ENCODE measurements around the gene MORN5. TPM values are rescaled to one million over a fixed set of nuclear protein-coding genes. Genes with fewer than 3 reads are reported as not detected.

Gene MORN5
- total RNA-seq, 1 donor from 2014 or later, result 0.64 TPM

DNA sequence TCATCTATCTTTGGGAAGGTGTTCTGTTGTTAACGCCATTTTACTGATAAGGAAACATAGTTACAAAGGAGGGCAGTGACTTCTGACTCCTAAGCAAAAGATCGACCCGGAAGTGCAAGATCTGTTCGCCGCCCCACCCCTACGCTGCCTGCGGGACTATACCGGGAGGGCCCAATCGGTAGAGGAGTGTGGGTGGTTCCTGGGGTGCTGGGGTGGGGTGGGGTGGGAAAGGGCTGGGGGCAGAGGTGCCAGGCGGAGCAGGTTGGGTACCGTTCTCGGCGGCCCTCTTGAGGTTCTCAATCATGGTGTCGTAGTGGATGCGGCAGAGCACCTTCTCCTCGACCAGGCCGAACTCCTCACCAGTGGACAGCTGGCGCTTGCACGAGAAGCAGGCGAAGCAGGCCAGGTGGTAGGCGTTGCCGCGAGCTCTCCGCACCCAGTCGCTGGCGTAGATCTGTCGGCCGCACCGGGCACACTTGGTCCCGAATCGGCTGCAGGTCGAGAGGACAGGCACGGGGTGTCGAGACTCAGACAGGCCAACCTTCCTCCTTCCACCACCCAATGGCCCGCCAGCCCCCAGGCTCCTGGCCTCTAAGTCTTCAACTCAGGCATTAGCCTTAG, 57.2 kb downstream of the MORN5 start:
- H3K4me3 Mint-ChIP-seq (ENCODE audit: unreplicated experiment), result peak overlapping the region; percentile 65
- peaks cover 36% of the 10 kb centered on the region for H3K27me3 Mint-ChIP-seq (ENCODE audit: unreplicated experiment)
- H3K27ac Mint-ChIP-seq (ENCODE audit: unreplicated experiment), result no peak overlapping the region
- DNase-seq (ENCODE audit: low spot score), result no peak
- H3K4me1 Mint-ChIP-seq (ENCODE audit: unreplicated experiment), result peaks cover 43% of the 10 kb centered on the region
- H3K36me3 Mint-ChIP-seq (ENCODE audit: low read depth, unreplicated experiment), result peaks cover 24% of the 10 kb centered on the region
- TF ChIP-seq, protein P1, sequence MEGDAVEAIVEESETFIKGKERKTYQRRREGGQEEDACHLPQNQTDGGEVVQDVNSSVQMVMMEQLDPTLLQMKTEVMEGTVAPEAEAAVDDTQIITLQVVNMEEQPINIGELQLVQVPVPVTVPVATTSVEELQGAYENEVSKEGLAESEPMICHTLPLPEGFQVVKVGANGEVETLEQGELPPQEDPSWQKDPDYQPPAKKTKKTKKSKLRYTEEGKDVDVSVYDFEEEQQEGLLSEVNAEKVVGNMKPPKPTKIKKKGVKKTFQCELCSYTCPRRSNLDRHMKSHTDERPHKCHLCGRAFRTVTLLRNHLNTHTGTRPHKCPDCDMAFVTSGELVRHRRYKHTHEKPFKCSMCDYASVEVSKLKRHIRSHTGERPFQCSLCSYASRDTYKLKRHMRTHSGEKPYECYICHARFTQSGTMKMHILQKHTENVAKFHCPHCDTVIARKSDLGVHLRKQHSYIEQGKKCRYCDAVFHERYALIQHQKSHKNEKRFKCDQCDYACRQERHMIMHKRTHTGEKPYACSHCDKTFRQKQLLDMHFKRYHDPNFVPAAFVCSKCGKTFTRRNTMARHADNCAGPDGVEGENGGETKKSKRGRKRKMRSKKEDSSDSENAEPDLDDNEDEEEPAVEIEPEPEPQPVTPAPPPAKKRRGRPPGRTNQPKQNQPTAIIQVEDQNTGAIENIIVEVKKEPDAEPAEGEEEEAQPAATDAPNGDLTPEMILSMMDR (IDR thresholded peaks at IDR 0.05; ENCODE audit: unreplicated experiment), result no peak
- H3K9me3 Mint-ChIP-seq (ENCODE audit: unreplicated experiment), result no peaks in the 10 kb centered on the region

DNA sequence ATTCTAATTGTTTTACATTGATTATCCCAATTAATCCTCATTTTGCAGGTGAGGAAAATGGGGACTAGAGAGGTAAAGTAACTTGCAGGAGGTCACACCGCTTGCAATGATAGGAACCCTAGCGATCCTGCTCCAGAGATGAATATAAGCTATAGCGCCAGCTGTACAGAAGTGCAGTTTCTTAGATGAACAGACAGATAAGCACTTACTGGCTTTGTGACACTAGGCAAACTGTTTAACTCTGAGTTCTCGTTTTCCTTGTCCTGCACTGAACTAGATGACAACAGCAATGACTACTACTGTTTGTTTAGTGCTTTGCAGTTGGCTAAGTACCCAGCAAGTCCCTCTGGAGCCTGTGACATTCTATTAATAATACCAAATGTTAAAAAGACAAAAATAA, 57.9 kb downstream of the MORN5 start:
- H3K4me1 Mint-ChIP-seq (ENCODE audit: unreplicated experiment), result peaks cover 49% of the 10 kb centered on the region

DNA sequence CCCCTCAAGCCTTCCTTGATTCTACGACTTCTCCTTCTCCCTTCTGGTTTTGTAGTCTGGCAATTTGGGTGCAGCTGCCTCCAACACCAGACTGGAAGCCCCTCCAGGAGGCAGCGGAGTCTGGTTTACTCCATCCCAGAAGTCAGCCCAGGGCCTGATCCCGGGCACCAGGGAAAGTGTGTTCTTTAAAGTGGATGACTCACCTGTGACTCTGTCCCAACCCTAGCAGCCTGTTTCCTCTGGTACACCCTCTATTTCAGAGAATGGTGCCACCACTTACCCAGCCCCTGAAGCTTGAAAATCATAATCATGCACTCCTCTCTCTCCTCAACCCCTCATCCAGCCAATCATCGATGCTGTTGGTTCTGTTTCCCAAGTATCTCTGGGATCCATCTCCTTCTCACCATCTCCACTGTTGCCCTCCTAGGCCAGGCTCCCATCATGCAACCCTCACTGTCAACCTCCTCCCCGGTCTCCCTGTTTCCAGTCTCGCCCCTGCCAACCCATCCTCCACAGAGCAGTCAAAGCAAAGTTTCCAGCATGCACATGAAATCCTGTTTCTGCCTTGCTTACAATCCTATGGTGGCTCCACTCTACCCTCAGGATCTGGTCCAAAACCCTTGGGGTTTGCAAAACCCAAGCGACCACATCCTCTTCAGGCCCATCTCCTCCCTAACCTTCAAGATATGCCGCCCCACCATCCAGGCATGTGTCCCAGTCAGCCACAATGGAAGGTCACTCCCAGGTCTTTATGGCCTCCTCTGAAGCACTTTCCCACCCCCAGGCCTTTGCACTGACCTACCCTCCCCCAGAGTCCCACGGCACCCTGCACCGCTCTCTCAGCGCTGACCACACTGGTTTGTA, 58.6 kb downstream of the MORN5 start:
- H3K27me3 Mint-ChIP-seq (ENCODE audit: unreplicated experiment), result peaks cover 34% of the 10 kb centered on the region
- TF ChIP-seq, protein P1 (IDR thresholded peaks at IDR 0.05; ENCODE audit: unreplicated experiment), result no peak
- H3K36me3 Mint-ChIP-seq (ENCODE audit: low read depth, unreplicated experiment), result peaks cover 20% of the 10 kb centered on the region
- peaks cover 55% of the 10 kb centered on the region for H3K4me1 Mint-ChIP-seq (ENCODE audit: unreplicated experiment)
- DNase-seq (ENCODE audit: low spot score), result no peak
- no peaks in the 10 kb centered on the region for H3K9me3 Mint-ChIP-seq (ENCODE audit: unreplicated experiment)
- H3K27ac Mint-ChIP-seq (ENCODE audit: unreplicated experiment), result peak overlapping the region; percentile 0
- H3K4me3 Mint-ChIP-seq (ENCODE audit: unreplicated experiment), result peak overlapping the region; percentile 29

More for the DNA sequence above, 57.9 kb downstream of the MORN5 start:
- TF ChIP-seq, protein P1 (IDR thresholded peaks at IDR 0.05; ENCODE audit: unreplicated experiment), result no peak
- H3K36me3 Mint-ChIP-seq (ENCODE audit: low read depth, unreplicated experiment), result peaks cover 24% of the 10 kb centered on the region
- no peak for DNase-seq (ENCODE audit: low spot score)
- no peak overlapping the region for H3K27ac Mint-ChIP-seq (ENCODE audit: unreplicated experiment)
- H3K9me3 Mint-ChIP-seq (ENCODE audit: unreplicated experiment), result no peaks in the 10 kb centered on the region
- H3K27me3 Mint-ChIP-seq (ENCODE audit: unreplicated experiment), result peaks cover 37% of the 10 kb centered on the region
- H3K4me3 Mint-ChIP-seq (ENCODE audit: unreplicated experiment), result no peak overlapping the region

DNA sequence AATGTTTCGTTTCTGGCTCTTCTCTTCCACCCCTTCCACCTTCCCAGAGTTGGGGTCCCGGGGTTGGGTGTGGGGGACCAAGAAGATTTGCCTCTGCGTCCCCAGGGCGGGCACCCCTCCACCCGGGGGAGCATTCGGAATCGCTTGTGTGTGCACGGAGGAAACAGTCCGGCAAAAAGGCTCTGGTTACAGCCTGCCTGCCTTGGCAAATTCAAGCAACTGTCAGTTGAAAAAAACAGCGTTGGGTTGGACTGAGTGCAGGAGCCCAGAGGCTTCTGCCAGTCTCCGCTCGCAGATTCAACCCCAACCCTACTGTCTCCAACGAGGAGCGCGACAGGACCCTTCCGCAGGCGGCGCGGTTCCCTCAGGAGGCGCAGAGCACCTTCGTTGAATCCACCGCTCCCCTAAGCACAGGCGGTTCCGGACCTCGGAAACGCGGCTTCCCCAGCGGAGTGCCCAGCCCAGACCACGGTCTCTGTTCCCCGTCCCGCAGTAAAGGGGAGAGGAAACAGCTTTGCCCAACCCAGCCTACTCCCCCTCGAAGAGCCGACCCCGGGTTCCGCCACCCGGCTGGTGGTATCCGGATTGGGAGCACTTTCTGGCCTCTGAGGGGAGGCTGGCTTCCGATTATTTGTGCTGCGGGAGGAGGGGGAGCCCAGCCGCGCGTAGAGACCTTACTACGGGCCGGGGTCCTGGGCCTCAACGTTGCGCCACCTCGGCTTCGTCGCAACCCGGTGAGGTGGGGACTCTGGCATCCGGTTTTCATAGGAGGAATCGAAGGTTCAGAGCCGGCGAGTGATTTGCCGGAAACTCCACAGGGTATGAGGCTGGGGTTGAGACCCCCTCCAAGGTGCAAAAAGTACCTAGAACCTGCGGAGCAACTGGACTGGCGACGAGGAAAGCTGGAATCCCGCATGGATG, 59.5 kb downstream of the MORN5 start:
- H3K27ac Mint-ChIP-seq (ENCODE audit: unreplicated experiment), result no peak overlapping the region
- H3K4me3 Mint-ChIP-seq (ENCODE audit: unreplicated experiment), result peak overlapping the region; percentile 80
- peaks cover 56% of the 10 kb centered on the region for H3K4me1 Mint-ChIP-seq (ENCODE audit: unreplicated experiment)
- H3K9me3 Mint-ChIP-seq (ENCODE audit: unreplicated experiment), result no peaks in the 10 kb centered on the region
- peaks cover 20% of the 10 kb centered on the region for H3K36me3 Mint-ChIP-seq (ENCODE audit: low read depth, unreplicated experiment)
- H3K27me3 Mint-ChIP-seq (ENCODE audit: unreplicated experiment), result peaks cover 34% of the 10 kb centered on the region
- TF ChIP-seq, protein P1 (IDR thresholded peaks at IDR 0.05; ENCODE audit: unreplicated experiment), result no peak
- DNase-seq (ENCODE audit: low spot score), result peak; percentile 46

All from endothelial cell (in vitro differentiated cells).